ENCODE results near the gene ATP6V0A1.

DNA sequence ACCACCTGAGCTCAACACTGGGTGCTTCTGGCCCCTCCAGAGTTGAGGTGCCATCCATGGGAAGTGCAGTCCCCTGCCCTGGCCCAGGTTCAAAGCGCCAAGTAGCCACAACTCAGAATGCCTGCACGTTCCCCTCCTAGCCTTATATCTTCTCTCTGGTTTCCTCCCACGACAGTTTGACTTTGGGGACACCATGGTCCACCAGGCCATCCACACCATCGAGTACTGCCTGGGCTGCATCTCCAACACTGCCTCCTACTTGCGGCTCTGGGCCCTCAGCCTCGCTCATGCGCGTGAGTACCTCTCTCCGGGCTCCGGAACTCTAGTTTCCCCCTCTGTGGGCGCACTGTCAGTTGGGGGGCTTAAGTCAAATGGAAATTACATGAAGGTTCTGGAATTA lies 55.0 kb downstream of the ATP6V0A1 start:
- TF ChIP-seq CTCF (IDR thresholded peaks at IDR 0.05) (no peak), POLR2A (IDR thresholded peaks at IDR 0.05) (no peak)

Measured in testis (tissue), 2 donors.